Activated T-cell treated with anti-CD3 and anti-CD28 coated beads, Interleukin-2, amount 50 U/mL, for 4 hours (primary cell): ENCODE measurements around the gene CIAO3. TPM values are rescaled to one million over a fixed set of nuclear protein-coding genes. Genes with fewer than 3 reads are reported as not detected.
A peak's percentile ranks its signal among the peaks of the same experiment; 100 is the strongest.

Experiments
- ATAC-seq, 2 donors: fragments of 200-7000 bp; cut with Tn5 transposase; one replicate each; pipeline ENCODE4 v1.10.0; 2021
- DNase-seq: peaks from one replicate; pipeline ENCODE4 v3.0.0-alpha.2; 2020
- H3K27me3 Mint-ChIP-seq: one replicate; pipeline ENCODE4 v1.8.0; 2021; ENCODE audit warnings: low read depth, mixed read lengths
- H3K36me3 Mint-ChIP-seq: one replicate; pipeline ENCODE4 v1.8.0; 2022; ENCODE audit warnings: mixed read lengths; ENCODE audit not compliant: insufficient read depth
- H3K4me1 Mint-ChIP-seq: one replicate; pipeline ENCODE4 v1.8.0; 2021; ENCODE audit warnings: low read depth, mixed read lengths
- H3K4me3 Mint-ChIP-seq: one replicate; pipeline ENCODE4 v1.8.0; 2021; ENCODE audit warnings: mild to moderate bottlenecking, moderate library complexity, mixed read lengths
- H3K9me3 Mint-ChIP-seq: one replicate; pipeline ENCODE4 v1.8.0; 2021; ENCODE audit warnings: mixed read lengths
- total RNA-seq, 3 donors: library from RNA; stranded (reverse); gene quantifications; one replicate each; pipeline ENCODE4 v1.2.1, GENCODE V29; 2021

The CIAO3 gene
- 10 to 100 TPM; 30.1 to 39.5 (median 34.8) TPM for total RNA-seq

GRCh38 chr16:740764-741505 is at the start of gene CIAO3:
CIAO3 (minus strand) TSS chr16:740997; CDS start chr16:740985, 12 bp downstream.
- peaks cover 8% of the 10 kb centered on the region for H3K36me3 Mint-ChIP-seq
- H3K27me3 Mint-ChIP-seq: no peaks in the 10 kb centered on the region
- H3K4me1 Mint-ChIP-seq: peaks cover 16% of the 10 kb centered on the region
- ATAC-seq: peak; percentile 88
- H3K4me3 Mint-ChIP-seq: peak within 1 kb of the TSS; percentile 85
- no peaks in the 10 kb centered on the region for H3K9me3 Mint-ChIP-seq
- DNase-seq: peak; percentile 92

- peaks cover 7% of the 10 kb centered on the region for H3K4me1 Mint-ChIP-seq
- H3K9me3 Mint-ChIP-seq: no peaks in the 10 kb centered on the region
- H3K36me3 Mint-ChIP-seq: peaks cover 5% of the 10 kb centered on the region
- DNase-seq (no peak), ATAC-seq (no peak)
- no peaks in the 10 kb centered on the region for H3K27me3 Mint-ChIP-seq
- peak overlapping the region; percentile 68 for H3K4me3 Mint-ChIP-seq
These were observed 49.3 kb upstream of the CIAO3 start for GRCh38 chr16:790086-790485.

GRCh38 chr16:789191-789850 is 48.5 kb upstream of the CIAO3 start:
- ATAC-seq (no peak), DNase-seq (no peak)
- Mint-ChIP-seq H3K27me3 (no peaks in the 10 kb centered on the region), H3K9me3 (no peaks in the 10 kb centered on the region), H3K4me1 (peaks cover 11% of the 10 kb centered on the region), H3K4me3 (peak overlapping the region; percentile 68), H3K36me3 (peaks cover 5% of the 10 kb centered on the region)

GRCh38 chr16:788399-789126 is 47.8 kb upstream of the CIAO3 start, which contains the start of gene CHTF18:
CHTF18 (plus strand) TSS chr16:788620; CDS start chr16:788685, 65 bp downstream.
- H3K27me3 Mint-ChIP-seq: no peaks in the 10 kb centered on the region
- peak; percentile 92 for DNase-seq
- H3K9me3 Mint-ChIP-seq: no peaks in the 10 kb centered on the region
- H3K4me3 Mint-ChIP-seq: peak within 1 kb of the TSS; percentile 91
- ATAC-seq: peak; percentile 90
- H3K36me3 Mint-ChIP-seq: peaks cover 5% of the 10 kb centered on the region
- H3K4me1 Mint-ChIP-seq: peaks cover 11% of the 10 kb centered on the region

- no peaks in the 10 kb centered on the region for H3K9me3 Mint-ChIP-seq
- H3K36me3 Mint-ChIP-seq: peaks cover 5% of the 10 kb centered on the region
- H3K27me3 Mint-ChIP-seq: no peaks in the 10 kb centered on the region
- ATAC-seq: peak; percentile 34 to 35
- no peak for DNase-seq
- H3K4me1 Mint-ChIP-seq: peaks cover 11% of the 10 kb centered on the region
- H3K4me3 Mint-ChIP-seq: peak within 1 kb of the TSS; percentile 91
These were observed 47.2 kb upstream of the CIAO3 start, which contains the start of gene RPUSD1 for GRCh38 chr16:787978-788398. RPUSD1 (minus strand) TSS chr16:788381; CDS start chr16:787737, 644 bp downstream.

- ATAC-seq: no peak
- Mint-ChIP-seq H3K4me3 (peak overlapping the region; percentile 91), H3K36me3 (peaks cover 5% of the 10 kb centered on the region), H3K4me1 (peaks cover 11% of the 10 kb centered on the region), H3K27me3 (no peaks in the 10 kb centered on the region), H3K9me3 (no peaks in the 10 kb centered on the region)
- no peak for DNase-seq
These were observed 46.6 kb upstream of the CIAO3 start for GRCh38 chr16:787321-787966.

GRCh38 chr16:785563-786535 is 45.1 kb upstream of the CIAO3 start:
- peak; percentile 79 for DNase-seq
- Mint-ChIP-seq H3K36me3 (no peaks in the 10 kb centered on the region), H3K4me3 (peak overlapping the region; percentile 91), H3K4me1 (peaks cover 11% of the 10 kb centered on the region), H3K27me3 (peaks cover 2% of the 10 kb centered on the region), H3K9me3 (no peaks in the 10 kb centered on the region)
- ATAC-seq: peak; percentile 11 to 20

- peaks cover 9% of the 10 kb centered on the region for H3K4me1 Mint-ChIP-seq
- H3K9me3 Mint-ChIP-seq: no peaks in the 10 kb centered on the region
- DNase-seq (no peak), ATAC-seq (no peak)
- no peak overlapping the region for H3K4me3 Mint-ChIP-seq
- no peaks in the 10 kb centered on the region for H3K36me3 Mint-ChIP-seq
- peaks cover 9% of the 10 kb centered on the region for H3K27me3 Mint-ChIP-seq
These were observed 43.6 kb upstream of the CIAO3 start for GRCh38 chr16:784431-784830.

GRCh38 chr16:783404-784161 is 42.8 kb upstream of the CIAO3 start:
- no peak for DNase-seq
- Mint-ChIP-seq H3K27me3 (peaks cover 9% of the 10 kb centered on the region), H3K4me1 (peaks cover 9% of the 10 kb centered on the region), H3K4me3 (no peak overlapping the region), H3K9me3 (no peaks in the 10 kb centered on the region), H3K36me3 (no peaks in the 10 kb centered on the region)
- ATAC-seq: no peak

GRCh38 chr16:782766-783403 is 42.1 kb upstream of the CIAO3 start:
- H3K27me3 Mint-ChIP-seq: peaks cover 12% of the 10 kb centered on the region
- no peak overlapping the region for H3K4me3 Mint-ChIP-seq
- ATAC-seq (no peak), DNase-seq (no peak)
- no peaks in the 10 kb centered on the region for H3K36me3 Mint-ChIP-seq
- H3K9me3 Mint-ChIP-seq: no peaks in the 10 kb centered on the region
- H3K4me1 Mint-ChIP-seq: peaks cover 9% of the 10 kb centered on the region

- H3K9me3 Mint-ChIP-seq: no peaks in the 10 kb centered on the region
- no peaks in the 10 kb centered on the region for H3K36me3 Mint-ChIP-seq
- ATAC-seq (no peak), DNase-seq (no peak)
- peaks cover 11% of the 10 kb centered on the region for H3K4me1 Mint-ChIP-seq
- H3K27me3 Mint-ChIP-seq: peaks cover 14% of the 10 kb centered on the region
- no peak overlapping the region for H3K4me3 Mint-ChIP-seq
These were observed 41.5 kb upstream of the CIAO3 start for GRCh38 chr16:782258-782657.

- Mint-ChIP-seq H3K4me3 (no peak overlapping the region), H3K9me3 (no peaks in the 10 kb centered on the region)
- no peak for ATAC-seq
These were observed 40.7 kb upstream of the CIAO3 start for GRCh38 chr16:781346-782010.

More at GRCh38 chr16:781346-782010, 40.7 kb upstream of the CIAO3 start:
- Mint-ChIP-seq H3K27me3 (peaks cover 17% of the 10 kb centered on the region), H3K36me3 (no peaks in the 10 kb centered on the region), H3K4me1 (peaks cover 7% of the 10 kb centered on the region)
- DNase-seq: no peak
